HG02588 (cell line): ENCODE measurements around the gene SDC3.

Experiments
- ATAC-seq: cut with Tn5 transposase; IDR thresholded peaks from one replicate; pipeline ENCODE4 v1.9.1; 2021; ENCODE audit warnings: mild to moderate bottlenecking, moderate library complexity; ENCODE audit not compliant: unreplicated experiment

SDC3 gene

DNA sequence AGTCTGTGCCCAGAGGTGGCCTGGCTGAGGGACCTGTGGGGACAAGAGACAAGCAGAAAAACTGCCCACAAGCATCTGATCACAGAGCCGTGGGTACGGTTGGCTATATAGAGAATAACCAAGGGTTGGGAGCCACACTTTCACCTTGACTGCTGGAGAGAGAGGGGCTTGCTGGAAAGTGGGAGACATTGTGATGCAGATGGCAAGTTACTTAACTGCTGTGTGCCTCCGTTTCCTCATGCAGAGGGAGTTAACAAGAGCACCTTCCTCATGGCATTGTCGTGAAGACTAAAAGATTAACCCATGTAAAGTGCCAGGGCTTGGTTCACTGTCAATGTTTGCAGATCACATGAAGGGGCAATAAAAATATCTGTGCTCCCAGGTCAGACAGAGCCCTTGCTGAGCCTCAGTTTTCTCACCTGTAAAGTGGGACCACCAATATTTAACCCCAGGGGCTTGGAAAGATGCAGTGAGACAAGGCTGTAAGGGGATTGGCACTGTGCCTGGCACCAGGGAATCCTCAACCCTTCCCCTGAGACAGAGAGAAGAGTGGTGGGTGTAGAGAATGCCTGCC lies 52.8 kb downstream of the SDC3 start:
- ATAC-seq = no peak

GRCh38 chr1:30853350-30853749 lies 55.2 kb downstream of the SDC3 start:
- ATAC-seq = no peak

DNA sequence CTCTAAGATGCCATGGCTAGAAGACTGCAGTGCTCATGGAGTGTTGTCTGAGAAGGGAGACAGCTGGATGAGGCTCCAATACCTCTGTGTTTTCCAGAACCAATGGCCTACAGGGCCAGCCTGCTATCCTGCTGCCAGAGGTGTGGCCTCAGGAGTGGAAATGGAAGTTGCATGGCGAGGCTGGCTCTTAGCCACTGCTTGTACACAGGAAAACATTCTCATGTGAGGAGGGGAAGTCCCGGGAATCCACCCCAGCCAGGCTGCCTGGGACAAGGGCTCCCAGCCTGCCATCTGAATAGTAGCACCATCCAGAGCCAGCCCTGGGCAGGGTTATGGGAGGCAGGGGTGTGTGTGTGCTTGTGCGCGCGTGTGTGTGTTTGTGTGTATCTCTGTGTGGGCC lies 56.5 kb downstream of the SDC3 start:
- no peak for ATAC-seq

DNA sequence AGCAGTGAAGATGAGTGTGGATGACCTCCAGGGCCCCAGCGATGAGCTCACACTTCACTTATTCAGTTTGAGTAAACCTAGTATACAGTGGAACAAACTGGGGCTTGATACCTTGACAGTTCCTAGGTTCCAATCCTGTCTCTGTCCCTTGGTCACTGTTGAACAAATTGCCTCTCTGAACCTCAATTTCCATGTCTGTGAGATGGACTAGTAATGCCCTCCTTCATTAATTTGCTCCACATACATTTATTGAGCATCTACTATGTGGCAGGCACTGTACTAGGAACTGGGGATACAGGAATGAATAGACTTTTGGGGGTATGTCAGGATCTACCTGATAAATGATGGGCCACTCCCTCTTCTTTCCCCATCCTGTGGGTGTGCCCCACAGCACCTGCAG lies 57.3 kb downstream of the SDC3 start:
- ATAC-seq = no peak

- ATAC-seq = no peak
These were observed 58.0 kb downstream of the SDC3 start for GRCh38 chr1:30850607-30851006.

GRCh38 chr1:30848130-30848529 lies 60.4 kb downstream of the SDC3 start:
- no peak for ATAC-seq

DNA sequence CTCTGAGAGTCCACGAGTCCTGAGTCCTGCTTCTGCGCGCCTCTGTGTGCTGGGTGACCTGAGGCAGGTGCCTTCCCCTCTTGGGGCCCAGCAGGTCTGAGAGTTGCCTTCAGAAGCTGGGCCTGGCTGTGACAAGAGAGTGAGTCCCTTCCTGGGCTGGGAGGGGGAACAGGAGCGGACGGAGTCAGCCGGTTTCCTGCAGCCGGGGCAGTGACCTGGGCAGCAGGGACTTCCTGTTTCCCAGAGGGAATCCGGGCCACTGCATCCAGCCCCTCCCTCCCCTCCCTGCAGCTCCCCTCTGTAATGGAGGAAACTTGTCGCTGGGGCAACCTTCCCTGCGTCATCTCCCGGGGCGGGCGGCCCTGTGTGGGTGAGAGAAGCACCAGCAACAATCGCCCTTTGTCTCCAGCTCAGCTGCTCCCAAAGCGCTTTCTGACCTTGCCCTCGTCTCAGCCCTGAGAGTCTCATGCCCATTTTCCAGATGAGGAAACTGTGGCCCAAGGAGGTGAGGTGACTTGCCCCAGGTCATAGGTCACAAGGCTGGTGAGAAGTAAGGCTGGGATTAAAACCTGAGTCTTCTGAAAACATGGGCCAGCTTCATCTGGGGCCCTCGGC lies 61.1 kb downstream of the SDC3 start:
- ATAC-seq = no peak

DNA sequence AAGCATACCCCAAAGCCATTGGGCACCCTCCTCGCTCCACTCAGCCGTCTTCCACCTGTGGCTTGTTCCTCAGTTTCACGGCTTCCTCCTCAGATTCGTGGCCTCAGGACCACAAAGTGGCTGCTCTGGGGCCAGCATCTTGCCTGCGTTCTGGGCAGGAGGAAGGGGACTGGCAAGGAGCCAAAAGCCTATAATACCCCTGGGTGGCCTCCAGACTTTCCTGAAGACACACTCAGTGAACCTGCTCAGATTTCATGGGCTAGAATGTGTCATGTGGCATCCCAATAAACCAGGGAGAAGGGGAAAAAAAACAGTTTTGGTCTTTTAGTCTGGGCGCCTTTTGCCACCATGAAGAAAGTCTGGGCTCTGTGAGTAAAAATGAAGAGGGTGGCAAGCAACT lies 62.0 kb downstream of the SDC3 start:
- no peak for ATAC-seq

- ATAC-seq = no peak
These were observed 62.7 kb downstream of the SDC3 start for GRCh38 chr1:30845904-30846290.

DNA sequence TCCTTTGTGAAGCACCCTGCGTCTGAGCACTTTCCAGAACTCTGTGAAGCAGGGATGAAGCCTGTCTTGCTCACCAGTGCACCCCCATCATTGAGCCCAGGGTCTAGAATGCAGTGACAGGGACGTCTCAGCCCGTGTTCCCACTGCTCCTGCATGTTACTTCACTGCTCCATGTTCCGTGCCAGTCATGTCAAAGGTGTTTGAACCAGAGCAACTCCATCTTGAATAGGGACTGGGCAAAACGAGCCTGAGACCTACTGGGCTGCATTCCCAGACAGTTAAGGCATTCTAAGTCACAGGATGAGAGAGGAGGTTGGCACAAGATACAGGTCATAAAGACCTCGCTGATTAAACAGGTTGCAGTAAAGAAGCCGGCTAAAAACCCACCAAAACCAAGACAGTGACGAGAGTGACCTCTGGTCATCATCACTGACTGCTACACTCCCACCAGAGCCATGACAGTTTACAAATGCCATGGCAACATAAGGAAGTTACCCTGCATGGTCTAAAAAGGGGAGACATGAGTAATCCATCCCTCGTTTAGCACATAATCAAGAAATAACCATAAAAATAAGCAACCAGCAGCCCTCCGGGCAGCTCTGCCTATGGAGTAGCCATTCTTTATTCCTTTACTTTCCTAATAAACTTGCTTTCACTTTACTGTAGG lies 63.2 kb downstream of the SDC3 start:
- no peak for ATAC-seq

- no peak for ATAC-seq
These were observed 63.9 kb downstream of the SDC3 start for GRCh38 chr1:30844631-30845030.

DNA sequence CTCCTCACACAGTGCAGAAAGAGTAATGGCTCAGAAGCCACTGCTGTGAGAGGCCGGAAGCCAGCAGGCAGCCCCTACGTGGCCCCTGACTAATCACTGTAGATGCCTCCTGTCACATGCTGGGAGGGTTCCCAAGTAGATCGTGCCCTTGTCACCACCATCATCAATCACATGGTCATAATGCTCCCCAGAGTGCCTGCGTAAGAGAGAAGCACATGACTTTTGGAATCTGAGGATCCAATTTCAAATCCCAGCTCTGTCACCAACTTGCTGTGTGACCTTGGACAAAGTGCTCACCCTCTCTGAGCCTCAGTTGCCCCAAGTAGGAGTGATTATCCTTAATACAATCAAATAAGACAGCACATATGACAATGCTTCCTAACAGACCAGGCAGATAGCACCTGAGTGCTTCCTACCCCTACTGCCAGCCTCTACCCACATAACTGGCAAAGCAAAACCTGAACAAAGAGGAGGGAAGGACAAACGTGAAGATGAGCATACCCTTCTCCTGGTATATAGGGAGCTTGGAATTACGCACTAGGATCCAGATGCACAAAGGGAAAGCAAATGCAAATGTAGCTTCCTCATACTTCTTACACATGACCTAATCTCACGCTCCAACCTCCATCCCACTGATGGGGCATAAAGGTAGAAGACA lies 65.7 kb downstream of the SDC3 start:
- no peak for ATAC-seq

GRCh38 chr1:30840904-30841598 lies 67.5 kb downstream of the SDC3 start:
- no peak for ATAC-seq

DNA sequence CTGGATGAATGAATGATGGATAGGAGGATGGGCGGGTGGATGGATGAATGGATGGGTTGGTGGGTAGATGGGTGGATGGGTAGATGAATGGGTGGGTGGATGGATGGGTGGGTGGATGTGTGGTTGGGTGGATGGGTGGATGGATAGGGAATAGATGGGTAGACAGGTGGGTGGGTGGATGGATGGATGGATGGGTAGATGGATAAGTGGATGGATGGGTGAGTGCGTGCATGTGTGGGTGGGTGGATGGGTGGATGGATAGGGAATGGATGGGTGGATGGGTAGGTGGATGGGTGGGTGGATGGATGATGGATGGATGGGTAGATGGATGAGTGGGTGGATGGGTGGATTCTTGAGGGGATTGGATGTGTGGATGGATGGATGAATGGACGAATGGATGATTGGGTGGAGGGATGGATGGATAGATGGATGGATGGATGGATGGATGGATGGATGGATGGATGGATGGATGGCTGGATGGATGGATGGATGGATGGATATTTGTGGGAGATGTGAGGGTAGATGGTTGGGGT lies 68.7 kb downstream of the SDC3 start:
- no peak for ATAC-seq

GRCh38 chr1:30838996-30839395 lies 69.6 kb downstream of the SDC3 start:
- no peak for ATAC-seq

DNA sequence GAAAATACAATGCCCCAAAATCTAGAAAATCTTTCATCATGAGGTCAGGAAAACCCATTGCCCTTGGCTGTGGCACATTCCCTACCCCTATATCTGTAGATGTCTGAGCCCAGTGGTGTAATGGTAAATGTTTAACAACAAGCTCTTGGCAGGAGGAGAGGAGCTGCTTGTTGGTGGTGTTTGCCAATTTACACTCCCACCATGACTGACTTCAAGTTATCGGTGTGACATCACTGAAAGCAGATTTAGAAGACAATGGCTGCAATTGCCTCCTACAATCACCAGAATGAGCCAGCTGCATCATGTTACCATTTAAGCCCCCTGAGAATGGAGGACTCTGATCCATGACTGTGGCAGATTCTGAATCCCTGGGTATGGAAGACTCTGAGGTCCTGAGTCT lies 70.9 kb downstream of the SDC3 start:
- ATAC-seq = no peak

DNA sequence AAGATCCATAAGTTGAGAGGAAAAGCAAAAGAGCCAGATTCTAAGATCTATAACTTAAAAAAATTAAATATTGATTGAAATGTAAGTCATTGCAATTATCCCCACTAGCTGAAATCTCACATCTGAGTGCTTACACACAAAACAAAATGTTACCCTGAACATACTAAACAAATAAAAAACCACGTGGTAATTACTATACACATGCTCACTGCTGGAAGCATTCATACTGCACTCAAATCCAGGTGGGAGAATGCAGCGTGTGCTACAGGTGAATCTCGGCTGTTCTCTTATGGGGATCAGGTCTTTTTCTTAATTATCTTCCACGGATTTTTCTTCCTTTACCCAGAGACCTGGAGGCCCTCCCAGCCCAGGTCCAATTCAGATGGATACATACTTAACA lies 74.3 kb downstream of the SDC3 start:
- no peak for ATAC-seq

GRCh38 chr1:30830537-30830936 lies 78.0 kb downstream of the SDC3 start:
- ATAC-seq = no peak

GRCh38 chr1:30829889-30830288 lies 78.7 kb downstream of the SDC3 start:
- no peak for ATAC-seq

DNA sequence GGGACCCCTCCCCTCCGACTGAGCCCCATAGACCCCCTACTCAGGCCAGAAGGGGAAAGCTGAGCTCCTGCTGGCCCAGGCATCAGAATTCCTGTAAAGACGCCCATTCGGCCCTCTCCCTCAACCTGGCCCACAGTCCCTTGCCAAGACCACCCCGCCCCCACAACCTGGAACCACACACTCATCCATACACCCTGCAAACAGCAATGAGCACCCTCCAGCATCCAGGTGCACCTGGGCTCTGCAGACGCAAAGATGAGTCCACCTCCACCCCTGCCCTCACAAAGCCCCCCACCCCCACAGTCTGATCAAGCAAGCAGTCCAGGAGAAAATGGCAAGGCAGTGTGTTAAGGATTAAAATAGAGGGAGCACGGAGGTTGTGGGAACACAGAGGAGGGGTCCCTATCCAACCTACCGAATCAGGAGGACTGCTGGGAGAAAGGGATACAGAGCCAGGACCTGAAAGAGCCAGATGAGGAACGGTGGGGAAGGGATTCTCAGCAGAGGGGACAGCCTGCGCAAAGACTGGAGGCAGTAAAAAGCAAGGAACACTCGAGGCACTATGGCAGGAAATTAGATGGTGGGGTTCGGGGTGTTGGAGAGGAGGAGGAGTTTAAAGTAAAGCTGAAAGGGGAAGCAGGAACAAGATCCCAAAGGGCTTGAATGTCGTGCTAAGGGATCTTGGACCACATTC lies 83.7 kb downstream of the SDC3 start:
- no peak for ATAC-seq
